GM12878 (cell line): ENCODE data around the gene THSD4.

Experiments used
- CBFB ChIP-seq: IDR thresholded peaks from 2 replicates; pipeline ENCODE4 v1.6.1; 2016; ENCODE audit warnings: antibody characterized with exemption, low read depth
- CHD2 ChIP-seq: IDR thresholded peaks from 2 replicates; pipeline ENCODE4 v1.6.1; 2011; ENCODE audit warnings: low read depth, low read length, improper control_type of control experiment, borderline replicate concordance
- CTCF ChIP-seq, 3 experiments: IDR thresholded peaks in 2 of 3; conservative IDR thresholded peaks in 1 of 3; 2 replicates each; pipeline ENCODE4 v1.5.1; 2011; ENCODE audit warnings: low read depth in 3 of 3, low read length in 3 of 3, mild to moderate bottlenecking in 3 of 3, control low read depth in 2 of 3, moderate library complexity in 2 of 3, inconsistent platforms in 1 of 3, mixed read lengths in 1 of 3; ENCODE audit not compliant: control insufficient read depth in 2 of 3, insufficient read depth in 1 of 3; ENCODE audit errors: extremely low read depth in 1 of 3
- EP300 ChIP-seq, 2 experiments: fragments of 150-350 bp in 1 of 2; IDR thresholded peaks; 2 replicates each; pipeline ENCODE4 v1.6.1; 2011 to 2012; ENCODE audit warnings: low read depth in 2 of 2, low read length in 2 of 2, borderline replicate concordance in 1 of 2, improper control_type of control experiment in 1 of 2, inconsistent platforms in 1 of 2; ENCODE audit not compliant: control insufficient read depth in 1 of 2
- POLR2A ChIP-seq: IDR thresholded peaks from 2 replicates; pipeline ENCODE4 v1.6.1; 2011; ENCODE audit warnings: low read depth, mild to moderate bottlenecking, low read length
- POLR2AphosphoS5 ChIP-seq: IDR thresholded peaks from 2 replicates; pipeline ENCODE4 v1.6.1; 2011; ENCODE audit warnings: mild to moderate bottlenecking, low read length, inconsistent platforms
- REST ChIP-seq: IDR thresholded peaks from 2 replicates; pipeline ENCODE4 v1.6.1; 2012; ENCODE audit warnings: mild to moderate bottlenecking, low read depth, low read length
- RFX5 ChIP-seq: IDR thresholded peaks from 2 replicates; pipeline ENCODE4 v1.6.1; 2011; ENCODE audit warnings: low read depth, low read length, improper control_type of control experiment
- TAF1 ChIP-seq: IDR thresholded peaks from 2 replicates; pipeline ENCODE4 v1.6.1; 2011; ENCODE audit warnings: mild to moderate bottlenecking, low read depth, low read length, borderline replicate concordance
- USF1 ChIP-seq: IDR thresholded peaks from 2 replicates; pipeline ENCODE4 v1.6.1; 2011; ENCODE audit warnings: borderline replicate concordance, low read depth, mild to moderate bottlenecking, moderate library complexity, mixed read lengths, low read length; ENCODE audit not compliant: insufficient read depth; ENCODE audit errors: extremely low read length

GRCh38 chr15:71218272-71218805 is 103.1 kb downstream of the THSD4 start:
- TF ChIP-seq EP300 (IDR thresholded peaks at IDR 0.05; ENCODE audit: borderline replicate concordance in 1 of 2, control insufficient read depth in 1 of 2, low read depth in 2 of 2, low read length in 2 of 2) (no peak), POLR2AphosphoS5 (no peak), CTCF (IDR thresholded peaks at IDR 0.05 in 2 of 3, conservative IDR thresholded peaks at IDR 0.05 in 1 of 3; ENCODE audit: control insufficient read depth in 2 of 3, extremely low read depth in 1 of 3, insufficient read depth in 1 of 3, low read depth in 3 of 3, low read length in 3 of 3) (no peak), USF1 (no peak), REST (no peak), RFX5 (no peak), CHD2 (no peak), CBFB (no peak), POLR2A (no peak), TAF1 (no peak)
